ENCODE results near the gene PRKCH.

DNA sequence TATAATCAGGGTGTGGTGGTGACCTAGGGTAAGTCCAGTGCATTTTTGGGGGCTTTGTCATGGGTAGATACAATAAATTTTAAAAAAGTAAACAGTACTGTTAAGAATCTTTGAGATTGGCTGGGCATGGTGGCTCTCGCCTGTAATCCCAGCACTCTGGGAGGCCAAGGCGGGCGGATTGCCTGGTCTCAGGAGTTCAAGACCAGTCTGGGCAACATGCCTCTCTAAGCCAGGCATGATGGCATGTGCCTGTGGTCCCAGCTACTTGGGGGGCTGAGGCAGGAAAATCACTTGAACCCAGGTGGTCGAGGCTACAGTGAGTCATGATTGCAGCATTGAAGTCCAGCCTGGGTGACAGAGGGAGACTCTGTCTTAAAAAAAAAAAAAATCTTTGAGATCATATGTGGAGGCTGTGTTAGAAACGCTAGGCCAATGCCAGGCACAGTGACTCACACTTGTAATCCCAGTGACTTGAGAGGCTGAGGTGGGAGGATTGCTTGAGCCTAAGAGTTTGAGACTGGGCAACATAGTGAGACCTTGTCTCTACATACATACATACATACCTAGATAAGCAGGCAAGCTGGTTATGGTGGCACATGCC, 67.7 kb downstream of the PRKCH start:
- TF ChIP-seq SIN3A (IDR thresholded peaks at IDR 0.05; ENCODE audit: borderline replicate concordance, insufficient read depth, low read length) (no peak), REST (IDR thresholded peaks at IDR 0.05; ENCODE audit: insufficient read depth in 1 of 2, low read depth in 2 of 2, low read length in 2 of 2) (no peak), POLR2AphosphoS5 (IDR thresholded peaks at IDR 0.05; ENCODE audit: low read depth, low read length) (no peak)
